ENCODE data around the gene INSM2.

GRCh38 chr14:35549551-35549950, 15.6 kb downstream of the INSM2 start:
- no peak for TF ChIP-seq CTCF (IDR thresholded peaks at IDR 0.05 in 8 of 11, conservative IDR thresholded peaks at IDR 0.05 in 3 of 11)
- no peak for TF ChIP-seq POLR2AphosphoS5 (IDR thresholded peaks at IDR 0.05)
- no peak for TF ChIP-seq POLR2A (IDR thresholded peaks at IDR 0.05)

All from spleen (tissue), 7 donors.